ENCODE data around the gene WWOX. TPM values are rescaled to one million over a fixed set of nuclear protein-coding genes. Genes with fewer than 3 reads are reported as not detected.

WWOX gene
- total RNA-seq, 6 donors from 2014 or later: 18.7 to 167 (median 31.0) TPM

DNA sequence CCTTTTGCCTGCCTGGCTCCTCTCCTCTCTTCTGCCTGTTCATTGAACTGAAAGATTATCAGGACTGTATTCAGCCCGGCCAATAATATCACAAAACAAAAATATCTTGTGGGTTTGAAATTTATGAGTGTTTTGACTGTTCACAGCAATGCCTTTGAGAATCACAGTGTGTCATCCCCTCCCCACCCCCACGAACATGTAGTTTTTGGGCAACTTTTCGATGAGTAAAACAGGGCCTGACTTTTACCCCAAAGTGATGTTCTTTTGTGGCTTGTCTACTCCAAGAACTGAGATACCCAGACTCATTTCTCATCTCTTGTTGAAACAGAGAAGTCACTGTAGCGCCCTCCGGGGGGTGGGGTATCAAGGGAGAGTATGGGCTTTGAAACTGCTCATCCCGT is 675.7 kb downstream of the WWOX start:
- DNase-seq (no peak), ATAC-seq (ENCODE audit: low FRiP score in 2 of 2) (no peak)
- 88% methylated on average over 6 of the region's 6 CpGs for WGBS, 2 donors
- peaks cover 5 to 9% (median 8%) of the 10 kb centered on the region in 4 donors for H3K4me1 ChIP-seq
- TF ChIP-seq, protein P1, sequence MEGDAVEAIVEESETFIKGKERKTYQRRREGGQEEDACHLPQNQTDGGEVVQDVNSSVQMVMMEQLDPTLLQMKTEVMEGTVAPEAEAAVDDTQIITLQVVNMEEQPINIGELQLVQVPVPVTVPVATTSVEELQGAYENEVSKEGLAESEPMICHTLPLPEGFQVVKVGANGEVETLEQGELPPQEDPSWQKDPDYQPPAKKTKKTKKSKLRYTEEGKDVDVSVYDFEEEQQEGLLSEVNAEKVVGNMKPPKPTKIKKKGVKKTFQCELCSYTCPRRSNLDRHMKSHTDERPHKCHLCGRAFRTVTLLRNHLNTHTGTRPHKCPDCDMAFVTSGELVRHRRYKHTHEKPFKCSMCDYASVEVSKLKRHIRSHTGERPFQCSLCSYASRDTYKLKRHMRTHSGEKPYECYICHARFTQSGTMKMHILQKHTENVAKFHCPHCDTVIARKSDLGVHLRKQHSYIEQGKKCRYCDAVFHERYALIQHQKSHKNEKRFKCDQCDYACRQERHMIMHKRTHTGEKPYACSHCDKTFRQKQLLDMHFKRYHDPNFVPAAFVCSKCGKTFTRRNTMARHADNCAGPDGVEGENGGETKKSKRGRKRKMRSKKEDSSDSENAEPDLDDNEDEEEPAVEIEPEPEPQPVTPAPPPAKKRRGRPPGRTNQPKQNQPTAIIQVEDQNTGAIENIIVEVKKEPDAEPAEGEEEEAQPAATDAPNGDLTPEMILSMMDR (IDR thresholded peaks at IDR 0.05): no peak
- TF ChIP-seq POLR2AphosphoS5 (IDR thresholded peaks at IDR 0.05) (no peak), EP300 (IDR thresholded peaks at IDR 0.05) (no peak), POLR2A (IDR thresholded peaks at IDR 0.05) (no peak)
- H3K27me3 ChIP-seq: no peaks in the 10 kb centered on the region
- H3K9me3 ChIP-seq: no peaks in the 10 kb centered on the region
- no peak overlapping the region for H3K4me3 ChIP-seq
- no peaks in the 10 kb centered on the region for H3K36me3 ChIP-seq
- H3K27ac ChIP-seq: no peak overlapping the region

DNA sequence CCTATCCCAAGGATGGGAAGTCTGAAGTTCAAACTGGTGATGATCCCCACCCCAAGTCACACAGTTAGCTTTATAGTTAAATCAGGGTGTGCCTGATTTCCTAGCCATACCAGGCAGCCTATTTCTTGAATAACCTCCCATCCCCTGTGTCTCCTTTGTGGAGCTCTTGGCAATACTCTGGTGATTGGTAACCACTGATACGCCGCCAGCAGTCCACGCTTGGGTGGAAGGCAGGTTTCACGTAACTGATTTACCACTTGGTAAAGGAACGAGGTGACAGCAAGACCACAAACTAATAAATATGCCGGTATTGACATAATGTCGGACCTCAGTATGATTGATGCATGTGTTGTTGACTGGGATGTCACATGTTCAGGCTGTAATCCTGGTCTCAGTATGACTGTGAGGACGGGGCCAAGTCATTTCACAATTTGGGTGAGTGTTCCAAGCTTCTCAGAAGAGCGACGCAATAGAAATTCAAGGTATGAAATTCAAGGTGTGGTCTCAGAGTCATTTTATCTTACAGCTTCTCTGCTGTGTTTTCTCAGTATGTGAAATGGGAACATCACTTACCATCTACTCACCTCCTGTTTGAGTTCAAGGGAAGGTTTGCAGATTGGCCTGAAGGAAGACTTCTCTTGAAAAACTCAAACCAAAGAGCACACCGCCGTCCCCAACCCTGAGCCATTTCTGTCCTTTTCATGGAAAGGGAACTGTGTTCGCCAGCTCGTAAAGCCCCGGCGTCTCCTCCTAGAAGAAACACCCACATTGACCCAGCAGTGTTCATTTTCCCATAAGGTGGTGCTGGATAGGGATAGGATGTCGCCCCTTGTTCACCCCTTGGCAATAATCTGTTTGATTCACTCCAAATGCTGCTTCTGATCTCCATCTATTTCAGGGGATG is 678.9 kb downstream of the WWOX start:
- WGBS, 2 donors: 88 to 94% methylated on average over 17 of the region's 17 CpGs
- Histone ChIP-seq H3K27ac (no peak overlapping the region), H3K9me3 (no peaks in the 10 kb centered on the region), H3K27me3 (no peaks in the 10 kb centered on the region), H3K4me3 (no peak overlapping the region), H3K4me1 (no peaks in the 10 kb centered on the region), H3K36me3 (no peaks in the 10 kb centered on the region)
- ATAC-seq (ENCODE audit: low FRiP score in 2 of 2): no peak
- no peak for DNase-seq
- TF ChIP-seq POLR2AphosphoS5 (IDR thresholded peaks at IDR 0.05) (no peak), EP300 (IDR thresholded peaks at IDR 0.05) (no peak), POLR2A (IDR thresholded peaks at IDR 0.05) (no peak)
- TF ChIP-seq, protein P1 (IDR thresholded peaks at IDR 0.05): no peak

DNA sequence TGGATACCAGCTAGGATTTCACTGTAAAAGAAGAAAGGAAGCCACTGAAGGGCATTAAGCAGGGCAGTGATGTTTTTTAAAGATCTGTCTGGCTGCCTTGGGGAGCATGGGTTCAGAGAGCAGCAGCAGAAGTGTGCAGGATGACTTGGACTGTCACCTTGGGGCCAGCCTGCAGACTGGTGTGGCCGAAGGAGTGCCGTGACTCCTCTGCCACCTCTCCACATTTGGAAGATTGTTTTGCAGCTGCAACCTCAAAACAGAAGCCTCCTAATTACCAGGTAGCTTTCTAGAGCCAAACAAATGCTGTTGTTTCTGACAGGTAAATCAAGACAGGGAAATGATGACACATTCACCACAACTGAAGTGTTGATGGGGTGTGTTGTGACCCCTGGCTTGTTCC is 681.4 kb downstream of the WWOX start:
- TF ChIP-seq EP300 (IDR thresholded peaks at IDR 0.05): no peak
- no peak for TF ChIP-seq POLR2A (IDR thresholded peaks at IDR 0.05)
- TF ChIP-seq, protein P1 (IDR thresholded peaks at IDR 0.05): no peak
- TF ChIP-seq POLR2AphosphoS5 (IDR thresholded peaks at IDR 0.05): no peak
- no peaks in the 10 kb centered on the region for H3K4me1 ChIP-seq
- no peak for ATAC-seq (ENCODE audit: low FRiP score in 2 of 2)

DNA sequence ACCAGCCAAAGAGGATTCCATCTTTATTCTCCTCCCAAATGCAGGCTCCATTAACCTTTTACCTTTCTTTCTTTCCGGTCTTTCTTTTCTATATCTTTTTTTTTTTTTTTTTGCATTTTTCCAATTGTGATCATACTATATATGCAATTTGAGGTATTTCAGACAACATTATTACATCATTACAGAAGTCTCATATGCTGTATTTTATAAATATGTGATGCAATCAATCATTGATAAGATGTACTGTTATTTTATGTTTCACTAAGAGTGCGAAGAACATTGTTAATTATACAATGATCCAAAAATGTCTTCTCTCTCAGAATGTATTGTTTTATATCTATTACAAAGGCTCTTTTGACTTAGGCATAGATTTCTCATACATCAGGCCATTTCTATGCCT is 683.1 kb downstream of the WWOX start:
- ATAC-seq (ENCODE audit: low FRiP score in 2 of 2) (no peak), DNase-seq (no peak)
- Histone ChIP-seq H3K27me3 (no peaks in the 10 kb centered on the region), H3K4me3 (no peak overlapping the region), H3K27ac (no peak overlapping the region), H3K4me1 (no peaks in the 10 kb centered on the region), H3K9me3 (no peaks in the 10 kb centered on the region), H3K36me3 (no peaks in the 10 kb centered on the region)
- TF ChIP-seq, protein P1 (IDR thresholded peaks at IDR 0.05): no peak
- TF ChIP-seq POLR2AphosphoS5 (IDR thresholded peaks at IDR 0.05): no peak
- no peak for TF ChIP-seq EP300 (IDR thresholded peaks at IDR 0.05)
- TF ChIP-seq POLR2A (IDR thresholded peaks at IDR 0.05): no peak
- 95 to 97% methylated on average over 2 of the region's 2 CpGs for WGBS, 2 donors

More for the DNA sequence above, 681.4 kb downstream of the WWOX start:
- Histone ChIP-seq H3K4me3 (no peak overlapping the region), H3K27me3 (no peaks in the 10 kb centered on the region), H3K27ac (no peak overlapping the region), H3K36me3 (no peaks in the 10 kb centered on the region), H3K9me3 (no peaks in the 10 kb centered on the region)
- 83 to 100% methylated on average over 1 to 2 of the region's 2 CpGs for WGBS, 2 donors
- DNase-seq: no peak
